Activated effector memory CD4-positive, alpha-beta T cell treated with anti-CD3 and anti-CD28 coated beads, Interleukin-2, amount 50 U/mL, for 16 hours (primary cell): ENCODE data around the gene NELFA.

ENCODE experiments used
- DNase-seq: peaks from one replicate; pipeline ENCODE4 v3.0.0-alpha.2; 2020

NELFA gene

GRCh38 chr4:1981251-1982058, 27.3 kb downstream of the NELFA start:
- DNase-seq: peak; percentile 62

- no peak for DNase-seq
Measured at GRCh38 chr4:1980561-1981041, 28.2 kb downstream of the NELFA start.

GRCh38 chr4:1979477-1980196, 29.1 kb downstream of the NELFA start:
- no peak for DNase-seq

- peak; percentile 58 for DNase-seq
Measured at GRCh38 chr4:1978741-1979476, 29.9 kb downstream of the NELFA start.

GRCh38 chr4:1978226-1978625, 30.5 kb downstream of the NELFA start:
- no peak for DNase-seq

GRCh38 chr4:1976416-1977352, 32.1 kb downstream of the NELFA start:
- DNase-seq: peak; percentile 58

- DNase-seq: no peak
Measured at GRCh38 chr4:1975880-1976279, 32.9 kb downstream of the NELFA start.

- DNase-seq: peak; percentile 44
Measured at GRCh38 chr4:1975391-1975801, 33.4 kb downstream of the NELFA start.

- DNase-seq: peak; percentile 59
Measured at GRCh38 chr4:1974840-1975239, 33.9 kb downstream of the NELFA start.

- peak; percentile 41 for DNase-seq
Measured at GRCh38 chr4:1973661-1974060, 35.1 kb downstream of the NELFA start.

GRCh38 chr4:1973218-1973617, 35.6 kb downstream of the NELFA start:
- DNase-seq: no peak

- DNase-seq: no peak
Measured at GRCh38 chr4:1972414-1972813, 36.4 kb downstream of the NELFA start.

- no peak for DNase-seq
Measured at GRCh38 chr4:1971456-1972200, 37.1 kb downstream of the NELFA start.

GRCh38 chr4:1970926-1971325, 37.8 kb downstream of the NELFA start:
- DNase-seq: no peak

- DNase-seq: no peak
Measured at GRCh38 chr4:1969928-1970723, 38.6 kb downstream of the NELFA start.

GRCh38 chr4:1968686-1969295, 40.0 kb downstream of the NELFA start:
- no peak for DNase-seq

- DNase-seq: no peak
Measured at GRCh38 chr4:1967512-1968149, 41.1 kb downstream of the NELFA start.

GRCh38 chr4:1964971-1965370, 43.8 kb downstream of the NELFA start:
- no peak for DNase-seq

GRCh38 chr4:1964443-1964842, 44.3 kb downstream of the NELFA start:
- DNase-seq: no peak

- no peak for DNase-seq
Measured at GRCh38 chr4:1962980-1963379, 45.8 kb downstream of the NELFA start.
